ENCODE results near the gene STPG3.

DNA sequence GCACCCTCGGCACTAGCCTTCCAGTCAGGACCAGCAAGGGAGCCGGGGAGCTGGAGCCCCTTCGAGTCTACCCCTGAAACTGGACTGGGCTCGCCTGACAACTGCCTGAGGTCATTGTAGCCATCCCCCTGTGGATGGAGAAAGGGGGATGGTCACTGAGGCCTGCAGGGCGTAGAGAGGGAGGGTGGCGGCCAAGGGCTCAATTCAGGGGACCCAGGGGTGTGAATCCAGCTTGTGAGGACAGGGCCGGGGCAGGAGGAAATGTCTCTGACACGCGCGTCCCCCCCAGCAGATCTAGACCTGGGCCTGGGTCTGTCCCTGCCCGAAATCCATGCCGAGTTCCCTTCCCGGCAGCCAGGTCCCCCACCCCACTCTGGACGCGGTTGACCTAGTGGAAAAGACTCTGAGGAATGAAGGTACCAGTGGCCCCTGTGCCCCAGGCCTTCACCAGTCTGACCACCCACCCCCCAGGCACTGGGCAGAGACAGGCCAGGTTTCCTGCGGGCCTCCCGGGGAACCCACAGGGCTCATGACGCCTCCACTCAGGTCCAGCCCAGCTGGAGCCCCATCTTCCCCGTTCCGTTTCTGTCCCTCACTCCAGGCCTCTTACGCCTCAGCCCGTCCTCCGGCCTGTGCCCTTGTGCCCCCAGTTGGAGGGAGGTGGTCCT lies 19.6 kb upstream of the STPG3 start:
- TF ChIP-seq TAF1 (conservative IDR thresholded peaks at IDR 0.05) (no peak), SP1 (IDR thresholded peaks at IDR 0.05) (no peak), GABPA (IDR thresholded peaks at IDR 0.05 in 1 of 2, conservative IDR thresholded peaks at IDR 0.05 in 1 of 2) (no peak), HNF4A (conservative IDR thresholded peaks at IDR 0.05) (no peak), ATF3 (IDR thresholded peaks at IDR 0.05) (no peak), FOXA1 (IDR thresholded peaks at IDR 0.05) (no peak), MAX (IDR thresholded peaks at IDR 0.05) (no peak), NR2F2 (IDR thresholded peaks at IDR 0.05) (no peak), EGR1 (IDR thresholded peaks at IDR 0.05; ENCODE audit: low read depth in 2 of 2) (no peak)
- TF ChIP-seq, protein P1, sequence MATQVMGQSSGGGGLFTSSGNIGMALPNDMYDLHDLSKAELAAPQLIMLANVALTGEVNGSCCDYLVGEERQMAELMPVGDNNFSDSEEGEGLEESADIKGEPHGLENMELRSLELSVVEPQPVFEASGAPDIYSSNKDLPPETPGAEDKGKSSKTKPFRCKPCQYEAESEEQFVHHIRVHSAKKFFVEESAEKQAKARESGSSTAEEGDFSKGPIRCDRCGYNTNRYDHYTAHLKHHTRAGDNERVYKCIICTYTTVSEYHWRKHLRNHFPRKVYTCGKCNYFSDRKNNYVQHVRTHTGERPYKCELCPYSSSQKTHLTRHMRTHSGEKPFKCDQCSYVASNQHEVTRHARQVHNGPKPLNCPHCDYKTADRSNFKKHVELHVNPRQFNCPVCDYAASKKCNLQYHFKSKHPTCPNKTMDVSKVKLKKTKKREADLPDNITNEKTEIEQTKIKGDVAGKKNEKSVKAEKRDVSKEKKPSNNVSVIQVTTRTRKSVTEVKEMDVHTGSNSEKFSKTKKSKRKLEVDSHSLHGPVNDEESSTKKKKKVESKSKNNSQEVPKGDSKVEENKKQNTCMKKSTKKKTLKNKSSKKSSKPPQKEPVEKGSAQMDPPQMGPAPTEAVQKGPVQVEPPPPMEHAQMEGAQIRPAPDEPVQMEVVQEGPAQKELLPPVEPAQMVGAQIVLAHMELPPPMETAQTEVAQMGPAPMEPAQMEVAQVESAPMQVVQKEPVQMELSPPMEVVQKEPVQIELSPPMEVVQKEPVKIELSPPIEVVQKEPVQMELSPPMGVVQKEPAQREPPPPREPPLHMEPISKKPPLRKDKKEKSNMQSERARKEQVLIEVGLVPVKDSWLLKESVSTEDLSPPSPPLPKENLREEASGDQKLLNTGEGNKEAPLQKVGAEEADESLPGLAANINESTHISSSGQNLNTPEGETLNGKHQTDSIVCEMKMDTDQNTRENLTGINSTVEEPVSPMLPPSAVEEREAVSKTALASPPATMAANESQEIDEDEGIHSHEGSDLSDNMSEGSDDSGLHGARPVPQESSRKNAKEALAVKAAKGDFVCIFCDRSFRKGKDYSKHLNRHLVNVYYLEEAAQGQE (IDR thresholded peaks at IDR 0.05) = no peak
- TF ChIP-seq, protein P2, sequence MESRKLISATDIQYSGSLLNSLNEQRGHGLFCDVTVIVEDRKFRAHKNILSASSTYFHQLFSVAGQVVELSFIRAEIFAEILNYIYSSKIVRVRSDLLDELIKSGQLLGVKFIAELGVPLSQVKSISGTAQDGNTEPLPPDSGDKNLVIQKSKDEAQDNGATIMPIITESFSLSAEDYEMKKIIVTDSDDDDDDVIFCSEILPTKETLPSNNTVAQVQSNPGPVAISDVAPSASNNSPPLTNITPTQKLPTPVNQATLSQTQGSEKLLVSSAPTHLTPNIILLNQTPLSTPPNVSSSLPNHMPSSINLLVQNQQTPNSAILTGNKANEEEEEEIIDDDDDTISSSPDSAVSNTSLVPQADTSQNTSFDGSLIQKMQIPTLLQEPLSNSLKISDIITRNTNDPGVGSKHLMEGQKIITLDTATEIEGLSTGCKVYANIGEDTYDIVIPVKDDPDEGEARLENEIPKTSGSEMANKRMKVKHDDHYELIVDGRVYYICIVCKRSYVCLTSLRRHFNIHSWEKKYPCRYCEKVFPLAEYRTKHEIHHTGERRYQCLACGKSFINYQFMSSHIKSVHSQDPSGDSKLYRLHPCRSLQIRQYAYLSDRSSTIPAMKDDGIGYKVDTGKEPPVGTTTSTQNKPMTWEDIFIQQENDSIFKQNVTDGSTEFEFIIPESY (IDR thresholded peaks at IDR 0.05) = no peak
- TF ChIP-seq, protein P3, sequence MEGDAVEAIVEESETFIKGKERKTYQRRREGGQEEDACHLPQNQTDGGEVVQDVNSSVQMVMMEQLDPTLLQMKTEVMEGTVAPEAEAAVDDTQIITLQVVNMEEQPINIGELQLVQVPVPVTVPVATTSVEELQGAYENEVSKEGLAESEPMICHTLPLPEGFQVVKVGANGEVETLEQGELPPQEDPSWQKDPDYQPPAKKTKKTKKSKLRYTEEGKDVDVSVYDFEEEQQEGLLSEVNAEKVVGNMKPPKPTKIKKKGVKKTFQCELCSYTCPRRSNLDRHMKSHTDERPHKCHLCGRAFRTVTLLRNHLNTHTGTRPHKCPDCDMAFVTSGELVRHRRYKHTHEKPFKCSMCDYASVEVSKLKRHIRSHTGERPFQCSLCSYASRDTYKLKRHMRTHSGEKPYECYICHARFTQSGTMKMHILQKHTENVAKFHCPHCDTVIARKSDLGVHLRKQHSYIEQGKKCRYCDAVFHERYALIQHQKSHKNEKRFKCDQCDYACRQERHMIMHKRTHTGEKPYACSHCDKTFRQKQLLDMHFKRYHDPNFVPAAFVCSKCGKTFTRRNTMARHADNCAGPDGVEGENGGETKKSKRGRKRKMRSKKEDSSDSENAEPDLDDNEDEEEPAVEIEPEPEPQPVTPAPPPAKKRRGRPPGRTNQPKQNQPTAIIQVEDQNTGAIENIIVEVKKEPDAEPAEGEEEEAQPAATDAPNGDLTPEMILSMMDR (IDR thresholded peaks at IDR 0.05; ENCODE audit: low read depth, low read length, missing input control) = no peak

Data from liver (tissue), 3 donors.